Astrocyte of the cerebellum (primary cell): ENCODE measurements around the gene FAM117A.
"Not testable (repeated sequence)": the region's sequence is repeated elsewhere in the genome, so short reads cannot be mapped to it uniquely, and the experiment has no call there.

Experiments used
- DNase-seq: peaks from one replicate; pipeline ENCODE4 v3.0.0-alpha.2; 2011; ENCODE audit warnings: low read depth
- H3K4me3 ChIP-seq: 2 replicates; pipeline ENCODE4 v1.5.1; 2011; ENCODE audit warnings: mild to moderate bottlenecking, low read depth, low read length, moderate library complexity
- CTCF ChIP-seq: IDR thresholded peaks from 2 replicates; pipeline ENCODE4 v1.5.1; 2012; ENCODE audit warnings: low read length, low read depth, moderate library complexity, mild to moderate bottlenecking; ENCODE audit errors: missing control alignments
- in situ Hi-C: cut with HindIII; loops from 2 replicates; pipeline ENCODE4 v1.10.0; 2017; ENCODE audit warnings: low sequenced_read_pairs

FAM117A gene

GRCh38 chr17:49764559-49765180 is 739 bp upstream of the FAM117A start:
- in situ Hi-C loops: no loop called here
- H3K4me3 ChIP-seq: peak overlapping the region; percentile 63
- no peak for TF ChIP-seq CTCF
- no peak for DNase-seq

GRCh38 chr17:49762151-49762941 is 1.6 kb downstream of the FAM117A start:
- no peak for TF ChIP-seq CTCF
- no peak for DNase-seq
- in situ Hi-C loops: no loop called here
- peak overlapping the region; percentile 63 for H3K4me3 ChIP-seq

GRCh38 chr17:49760932-49761558 is 2.9 kb downstream of the FAM117A start:
- no peak overlapping the region for H3K4me3 ChIP-seq
- in situ Hi-C loops: no loop called here
- no peak for TF ChIP-seq CTCF
- DNase-seq: no peak

GRCh38 chr17:49760296-49760695 is 3.6 kb downstream of the FAM117A start:
- H3K4me3 ChIP-seq: no peak overlapping the region
- no peak for TF ChIP-seq CTCF
- DNase-seq: no peak
- in situ Hi-C loops: no loop called here

- no peak for DNase-seq
- no peak overlapping the region for H3K4me3 ChIP-seq
- TF ChIP-seq CTCF: no peak
- in situ Hi-C loops: no loop called here
Measured at GRCh38 chr17:49759203-49759602, 4.7 kb downstream of the FAM117A start.

GRCh38 chr17:49758464-49759010 is 5.4 kb downstream of the FAM117A start:
- DNase-seq, in situ Hi-C loops, H3K4me3 ChIP-seq: not testable (repeated sequence)
